A549 (cell line): ENCODE results near the gene TECTB.

Source experiments
- CTCF ChIP-seq: fragments of >200 bp; sonication (Bioruptor Twin); formaldehyde crosslinking; IDR thresholded peaks from 3 replicates; pipeline ENCODE4 v1.5.1; 2016
- EP300 ChIP-seq, 2 experiments: fragments of >200 bp; sonication (Bioruptor Twin); formaldehyde crosslinking; IDR thresholded peaks; 2 replicates in 1 of 2; 3 replicates in 1 of 2; pipeline ENCODE4 v1.6.1; 2016 to 2017
- REST ChIP-seq: fragments of 200-600 bp; sonication (generic); IDR thresholded peaks from 2 replicates; pipeline ENCODE4 v1.6.1; 2016; ENCODE audit warnings: antibody characterized with exemption, mild to moderate bottlenecking, moderate library complexity
- TP53 ChIP-seq: fragments of 250-450 bp; sonication (Bioruptor Pico); IDR thresholded peaks from 2 replicates; pipeline ENCODE4 v1.5.0; 2021; ENCODE audit warnings: mild to moderate bottlenecking, moderate library complexity

GRCh38 chr10:112298581-112298980, 15.4 kb downstream of the TECTB start:
- no peak for TF ChIP-seq CTCF
- TF ChIP-seq EP300 (IDR thresholded peaks at IDR 0.05), result no peak
- TF ChIP-seq REST, result no peak
- TF ChIP-seq TP53 (CRISPR knock-in tag), result no peak
